ENCODE measurements around the gene RNF169.
A peak's percentile ranks its signal among the peaks of the same experiment; 100 is the strongest.
"Not testable (repeated sequence)": the region's sequence is repeated elsewhere in the genome, so short reads cannot be mapped to it uniquely, and the experiment has no call there.

The RNF169 gene

DNA sequence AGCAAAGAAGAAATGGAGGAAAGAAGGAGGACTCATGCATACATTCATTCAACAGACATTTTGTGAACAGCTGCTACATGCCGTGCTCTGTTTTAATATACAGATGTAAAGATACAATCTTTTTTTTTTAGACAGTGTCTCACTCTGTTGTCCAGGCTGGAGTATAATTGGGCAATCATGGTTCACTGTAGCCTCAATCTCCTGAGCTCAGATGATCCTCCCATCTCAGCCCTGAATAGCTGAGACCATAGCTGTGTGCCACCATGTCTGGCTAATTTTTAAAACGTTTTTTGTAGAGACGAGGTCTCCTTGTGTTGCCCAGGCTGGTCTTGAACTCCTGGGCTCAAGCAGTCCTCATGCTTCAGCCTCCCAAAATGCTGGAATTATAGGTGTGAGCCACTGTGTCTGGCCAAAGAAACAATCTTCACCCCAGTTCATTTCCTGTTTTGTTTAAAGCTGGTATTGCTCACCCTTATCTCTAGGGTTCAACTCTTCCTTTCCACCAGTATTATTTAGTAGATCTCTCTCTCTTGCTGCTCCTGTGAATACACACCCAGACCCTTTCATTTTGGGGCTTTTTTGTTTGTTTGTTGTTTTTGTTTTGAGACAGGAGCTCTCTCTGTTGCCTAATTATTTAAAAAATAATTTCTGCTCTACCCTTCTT lies 69.8 kb downstream of the RNF169 start:
- DNase-seq (ENCODE audit: low read depth): no peak
- no peak for TF ChIP-seq CTCF (IDR thresholded peaks at IDR 0.05; ENCODE audit: control insufficient read depth, extremely low read depth, insufficient read depth)
- H3K4me3 ChIP-seq (ENCODE audit: low read depth, low read length): no peak overlapping the region

DNA sequence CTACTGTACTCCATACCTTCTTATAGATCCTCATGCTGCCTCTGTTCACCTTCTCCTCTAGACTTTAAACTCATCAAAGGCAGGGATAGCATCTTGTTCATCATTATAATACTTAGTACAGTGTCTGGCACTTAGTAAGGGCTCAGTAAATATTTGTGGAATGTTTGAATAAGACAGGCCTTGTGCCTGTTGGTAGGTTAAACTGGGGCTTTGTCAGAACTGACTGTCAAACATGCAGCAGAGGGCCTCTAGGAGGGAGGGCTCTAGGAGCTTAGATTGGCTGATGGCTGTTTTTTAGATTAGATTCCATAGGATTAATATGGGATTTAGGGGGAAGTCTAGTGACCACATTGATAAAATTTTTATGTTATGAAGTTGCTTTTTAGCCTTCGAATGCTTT lies 70.8 kb downstream of the RNF169 start:
- H3K4me3 ChIP-seq (ENCODE audit: low read depth, low read length): no peak overlapping the region
- no peak for TF ChIP-seq CTCF (IDR thresholded peaks at IDR 0.05; ENCODE audit: control insufficient read depth, extremely low read depth, insufficient read depth)
- no peak for DNase-seq (ENCODE audit: low read depth)

- DNase-seq (ENCODE audit: low read depth): no peak
- no peak overlapping the region for H3K4me3 ChIP-seq (ENCODE audit: low read depth, low read length)
- no peak for TF ChIP-seq CTCF (IDR thresholded peaks at IDR 0.05; ENCODE audit: control insufficient read depth, extremely low read depth, insufficient read depth)
These were observed 72.1 kb downstream of the RNF169 start for GRCh38 chr11:74820763-74821162.

- DNase-seq (ENCODE audit: low read depth): peak; percentile 30
- H3K4me3 ChIP-seq (ENCODE audit: low read depth, low read length): no peak overlapping the region
- no peak for TF ChIP-seq CTCF (IDR thresholded peaks at IDR 0.05; ENCODE audit: control insufficient read depth, extremely low read depth, insufficient read depth)
These were observed 73.5 kb downstream of the RNF169 start for GRCh38 chr11:74822170-74822569.

DNA sequence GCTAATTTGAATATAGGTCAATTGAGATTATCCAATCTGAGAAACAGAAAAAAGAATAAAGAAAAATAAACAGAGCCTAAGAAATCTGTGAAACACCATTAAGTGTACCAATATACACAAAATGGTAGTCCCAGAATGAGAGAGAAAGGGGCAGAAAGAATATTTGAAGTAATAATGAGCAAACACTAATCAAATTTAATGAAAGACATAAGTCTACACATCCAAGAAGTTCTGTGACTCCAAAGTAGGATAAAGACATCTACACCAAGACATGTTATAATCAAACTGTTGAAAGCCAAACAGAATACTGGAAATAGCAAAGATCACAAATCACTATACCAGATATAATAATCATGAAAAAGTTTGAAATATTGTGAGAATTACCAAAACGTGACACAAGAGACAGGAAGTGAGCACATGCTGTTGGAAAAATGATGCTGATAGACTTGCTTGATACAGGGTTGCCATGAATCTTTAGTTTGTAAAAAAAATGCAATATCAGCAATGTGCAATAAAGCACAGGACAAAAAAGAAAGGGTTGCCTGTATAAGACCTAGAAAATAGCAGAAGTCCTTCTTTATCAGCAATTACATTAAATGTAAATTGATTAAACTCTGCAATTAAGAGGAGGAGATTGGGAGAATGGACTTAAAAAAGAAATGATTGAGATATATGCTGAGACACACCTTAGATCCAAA lies 75.8 kb downstream of the RNF169 start:
- TF ChIP-seq CTCF (IDR thresholded peaks at IDR 0.05; ENCODE audit: control insufficient read depth, extremely low read depth, insufficient read depth): no peak
- DNase-seq (ENCODE audit: low read depth): no peak
- no peak overlapping the region for H3K4me3 ChIP-seq (ENCODE audit: low read depth, low read length)

GRCh38 chr11:74825596-74825995 lies 76.9 kb downstream of the RNF169 start:
- not testable (repeated sequence) for DNase-seq (ENCODE audit: low read depth); H3K4me3 ChIP-seq (ENCODE audit: low read depth, low read length)

- no peak overlapping the region for H3K4me3 ChIP-seq (ENCODE audit: low read depth, low read length)
- DNase-seq (ENCODE audit: low read depth): no peak
- TF ChIP-seq CTCF (IDR thresholded peaks at IDR 0.05; ENCODE audit: control insufficient read depth, extremely low read depth, insufficient read depth): no peak
These were observed 78.3 kb downstream of the RNF169 start for GRCh38 chr11:74826901-74827300.

Measured in LNCaP clone FGC (cell line).